8988T (cell line): ENCODE data around the gene SAMD8.

ENCODE experiments used
- DNase-seq: peaks from one replicate; pipeline ENCODE4 v3.0.0; 2011

SAMD8 gene

DNA sequence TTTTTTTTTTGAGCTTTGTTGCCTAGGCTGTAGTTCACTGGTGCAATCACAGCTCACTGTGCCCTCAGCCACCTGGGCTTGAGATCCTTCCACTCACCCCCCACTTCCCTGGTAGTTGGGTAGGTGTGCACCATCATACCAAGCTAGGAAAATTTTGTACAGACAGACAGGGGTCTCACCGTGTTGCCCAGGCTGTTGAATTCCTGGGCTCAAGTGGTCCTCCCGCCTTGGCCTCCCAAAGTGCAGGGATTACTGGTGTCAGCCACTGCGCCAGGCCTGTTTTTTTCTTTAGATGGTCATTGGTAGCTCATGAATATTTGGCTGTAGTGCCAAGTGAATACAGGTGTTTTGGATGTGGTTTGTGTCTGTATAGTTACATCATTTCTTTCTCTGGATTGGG is 116.8 kb downstream of the SAMD8 start:
- DNase-seq = no peak

DNA sequence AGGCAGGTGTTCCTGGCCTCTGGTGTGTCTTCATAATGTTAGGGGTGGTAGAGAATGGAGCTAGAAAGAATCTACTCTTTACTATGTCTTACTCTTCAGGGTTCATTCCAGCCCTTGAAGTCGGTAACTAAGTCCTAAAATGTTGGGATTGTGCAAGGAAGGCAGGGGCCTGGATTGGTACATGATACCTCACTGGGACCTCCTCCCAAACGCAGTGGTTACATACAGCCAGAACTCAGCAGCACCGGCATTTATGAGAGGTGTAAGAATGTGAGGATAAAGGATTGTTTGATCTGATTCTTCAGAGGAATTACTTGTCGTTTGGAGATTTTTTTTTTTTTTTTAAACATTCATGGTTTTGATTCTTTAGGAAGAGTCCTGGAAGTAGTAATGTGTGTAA is 117.4 kb downstream of the SAMD8 start:
- DNase-seq = no peak

DNA sequence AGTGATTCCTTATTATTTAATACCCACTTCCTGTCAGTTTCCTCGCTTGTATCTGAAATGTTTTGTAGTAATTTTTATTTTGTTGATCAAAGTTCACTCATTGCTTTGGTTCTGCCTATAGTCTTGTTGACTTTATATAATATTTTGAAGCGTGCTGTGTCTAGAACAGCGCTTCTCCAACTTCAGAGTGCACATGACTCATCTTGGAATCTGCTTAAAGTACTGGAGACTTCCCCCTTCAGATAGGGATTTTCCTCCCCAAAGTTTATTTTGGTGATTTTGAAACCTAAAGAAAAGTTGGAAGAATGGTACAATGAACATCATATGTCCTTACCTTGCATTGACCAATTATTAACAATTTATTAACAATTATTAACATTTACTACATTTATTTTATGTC is 118.5 kb downstream of the SAMD8 start:
- no peak for DNase-seq

DNA sequence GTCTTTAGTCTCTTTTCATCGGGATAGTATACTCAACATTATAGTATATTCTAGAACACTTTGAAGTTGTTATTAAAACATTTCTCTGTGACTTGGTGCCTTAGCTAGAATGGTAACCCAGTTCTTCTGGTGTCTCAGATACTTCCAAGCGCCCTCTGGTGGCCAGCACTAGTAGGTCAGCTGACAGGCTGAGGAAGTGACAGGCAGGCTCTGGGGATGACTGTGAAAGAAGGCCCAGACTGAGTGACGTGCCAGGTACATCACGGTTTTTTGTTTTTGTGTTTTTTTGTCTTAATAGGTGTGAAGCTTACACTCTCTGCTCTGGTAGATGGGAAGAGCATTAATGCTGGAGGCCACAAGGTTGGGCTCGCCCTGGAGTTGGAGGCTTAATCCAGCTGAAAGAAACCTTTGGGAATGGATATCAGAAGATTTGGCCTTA is 119.2 kb downstream of the SAMD8 start:
- peak; percentile 71 for DNase-seq
